Loucy (cell line): ENCODE measurements around the gene HOXB4.

Experiments used
- CTCF ChIP-seq: fragments of 200-600 bp; sonication (generic); conservative IDR thresholded peaks from 2 replicates; pipeline ENCODE4 v1.5.1; 2014; ENCODE audit warnings: mild to moderate bottlenecking, antibody characterized with exemption, low read length
- EZH2phosphoT487 ChIP-seq: fragments of 200-600 bp; IDR thresholded peaks from 2 replicates; pipeline ENCODE4 v1.6.1; 2018; ENCODE audit warnings: antibody characterized with exemption, mild to moderate bottlenecking, moderate library complexity, borderline replicate concordance

- no peak for TF ChIP-seq CTCF
- TF ChIP-seq EZH2phosphoT487 = no peak
Observed at GRCh38 chr17:48551214-48551555, 27.0 kb downstream of the HOXB4 start.
